Activated CD4-positive, alpha-beta T cell treated with anti-CD3 and anti-CD28 coated beads, Interleukin-2, Interleukin-4, amounts not matched to agents 100 ng/mL and 50 ng/mL, durations not matched to agents 16 hours and 8 hours (primary cell): ENCODE data around the gene CTDP1.
"Not testable (repeated sequence)": the region's sequence is repeated elsewhere in the genome, so short reads cannot be mapped to it uniquely, and the experiment has no call there.

Experiments
- DNase-seq: peaks from one replicate; pipeline ENCODE4 v3.0.0-alpha.2; 2020; ENCODE audit warnings: low spot score

CTDP1 gene

GRCh38 chr18:79681484-79682387, 2.1 kb downstream of the CTDP1 start:
- peak; percentile 76 for DNase-seq

- no peak for DNase-seq
These were observed 2.9 kb downstream of the CTDP1 start for GRCh38 chr18:79682481-79682880.

GRCh38 chr18:79682894-79683625, 3.5 kb downstream of the CTDP1 start:
- DNase-seq, result peak; percentile 83

GRCh38 chr18:79683626-79684282, 4.2 kb downstream of the CTDP1 start:
- DNase-seq, result no peak

GRCh38 chr18:79684283-79684631, 4.7 kb downstream of the CTDP1 start:
- no peak for DNase-seq

GRCh38 chr18:79684787-79685186, 5.2 kb downstream of the CTDP1 start:
- no peak for DNase-seq

GRCh38 chr18:79685281-79685680, 5.7 kb downstream of the CTDP1 start:
- no peak for DNase-seq

- DNase-seq, result no peak
These were observed 6.4 kb downstream of the CTDP1 start for GRCh38 chr18:79685971-79686370.

GRCh38 chr18:79687806-79688205, 8.2 kb downstream of the CTDP1 start:
- no peak for DNase-seq

- no peak for DNase-seq
These were observed 10.5 kb downstream of the CTDP1 start for GRCh38 chr18:79690071-79690470.

- DNase-seq, result no peak
These were observed 11.2 kb downstream of the CTDP1 start for GRCh38 chr18:79690586-79691482.

GRCh38 chr18:79692056-79692455, 12.5 kb downstream of the CTDP1 start:
- no peak for DNase-seq

- no peak for DNase-seq
These were observed 13.3 kb downstream of the CTDP1 start for GRCh38 chr18:79692886-79693285.

- no peak for DNase-seq
These were observed 14.1 kb downstream of the CTDP1 start for GRCh38 chr18:79693561-79694205.

- DNase-seq, result not testable (repeated sequence)
These were observed 14.7 kb downstream of the CTDP1 start for GRCh38 chr18:79694206-79694894.

- DNase-seq, result no peak
These were observed 15.3 kb downstream of the CTDP1 start for GRCh38 chr18:79694895-79695213.

- DNase-seq, result no peak
These were observed 15.7 kb downstream of the CTDP1 start for GRCh38 chr18:79695269-79695668.

- DNase-seq, result no peak
These were observed 16.6 kb downstream of the CTDP1 start for GRCh38 chr18:79695856-79696850.

GRCh38 chr18:79697178-79697577, 17.6 kb downstream of the CTDP1 start:
- DNase-seq, result no peak

GRCh38 chr18:79697976-79698375, 18.4 kb downstream of the CTDP1 start:
- DNase-seq, result no peak
